Measurements from ENCODE around the gene LCN15.
"Not testable (repeated sequence)": the region's sequence is repeated elsewhere in the genome, so short reads cannot be mapped to it uniquely, and the experiment has no call there.

Gene LCN15

GRCh38 chr9:136794281-136794999 lies 30.1 kb upstream of the LCN15 start:
- DNase-seq, result no peak

GRCh38 chr9:136793086-136793946 lies 29.0 kb upstream of the LCN15 start:
- DNase-seq, result no peak

GRCh38 chr9:136792321-136793085 lies 28.2 kb upstream of the LCN15 start:
- no peak for DNase-seq

GRCh38 chr9:136791516-136792276 lies 27.4 kb upstream of the LCN15 start:
- DNase-seq, result peak; percentile 74 to 77

GRCh38 chr9:136790640-136791515 lies 26.6 kb upstream of the LCN15 start, which contains the start of gene TMEM141:
TSS of gene TMEM141 (plus strand) at chr9:136791344. CDS start at chr9:136791371, 27 bp downstream.
- DNase-seq, result peak; percentile 99 to 100

- no peak for DNase-seq
These were observed 25.2 kb upstream of the LCN15 start for GRCh38 chr9:136789523-136789937.

- DNase-seq, result not testable (repeated sequence)
These were observed 24.6 kb upstream of the LCN15 start for GRCh38 chr9:136788644-136789522.

- peak; percentile 70 to 84 for DNase-seq
These were observed 23.5 kb upstream of the LCN15 start for GRCh38 chr9:136787690-136788400.

GRCh38 chr9:136786983-136787382 lies 22.7 kb upstream of the LCN15 start:
- DNase-seq, result not testable (repeated sequence)

- no peak for DNase-seq
These were observed 22.1 kb upstream of the LCN15 start for GRCh38 chr9:136786451-136786850.

- not testable (repeated sequence) for DNase-seq
These were observed 21.4 kb upstream of the LCN15 start for GRCh38 chr9:136785565-136786355.

GRCh38 chr9:136784997-136785361 lies 20.7 kb upstream of the LCN15 start:
- peak; percentile 16 to 55 for DNase-seq

- DNase-seq, result peak in 1 of 2 donors; percentile 44
These were observed 20.1 kb upstream of the LCN15 start for GRCh38 chr9:136784249-136784996.

GRCh38 chr9:136782452-136782851 lies 18.1 kb upstream of the LCN15 start:
- DNase-seq, result no peak

GRCh38 chr9:136779808-136780207 lies 15.5 kb upstream of the LCN15 start:
- no peak for DNase-seq

- no peak for DNase-seq
These were observed 13.0 kb upstream of the LCN15 start for GRCh38 chr9:136777359-136777758.

GRCh38 chr9:136776947-136777346 lies 12.6 kb upstream of the LCN15 start:
- no peak for DNase-seq

- no peak for DNase-seq
These were observed 10.9 kb upstream of the LCN15 start for GRCh38 chr9:136775191-136775590.

All from CD4-positive, alpha-beta T cell treated with Interleukin-1 beta for 1 hour (primary cell).